Natural killer cell (primary cell): Measurements from ENCODE around the gene ERAP2. TPM values are rescaled to one million over a fixed set of nuclear protein-coding genes. Genes with fewer than 3 reads are reported as not detected.

ENCODE experiments used
- ATAC-seq, 3 donors: fragments of 150-1000 bp in 2 of 3; fragments of 200-7000 bp in 1 of 3; cut with Tn5 transposase; 1 replicate in 1 of 3; 2 replicates in 2 of 3; pipeline ENCODE4 v1.10.0; 2021; ENCODE audit warnings: mild to moderate bottlenecking in 2 of 3, moderate library complexity in 2 of 3
- DNase-seq, 2 donors: peaks; one replicate each; pipeline versions ENCODE4 v3.0.0 to v3.0.0-alpha.2; 2013 to 2021; ENCODE audit warnings: mixed read lengths in 1 of 2
- H3K27ac ChIP-seq: one replicate; pipeline ENCODE4 v1.5.1; 2013; ENCODE audit warnings: mild to moderate bottlenecking, low read length
- H3K27me3 ChIP-seq: one replicate; pipeline ENCODE4 v1.6.1; 2013; ENCODE audit warnings: low read length; ENCODE audit not compliant: control insufficient read depth, insufficient read depth
- H3K36me3 ChIP-seq: one replicate; pipeline ENCODE4 v1.6.1; 2013; ENCODE audit warnings: low read length; ENCODE audit not compliant: control insufficient read depth, insufficient read depth
- H3K4me1 ChIP-seq: one replicate; pipeline ENCODE4 v1.6.1; 2013; ENCODE audit warnings: low read length; ENCODE audit not compliant: control insufficient read depth, insufficient read depth
- H3K4me3 ChIP-seq: one replicate; pipeline ENCODE4 v1.5.1; 2013; ENCODE audit warnings: low read length
- H3K9me3 ChIP-seq: one replicate; pipeline ENCODE4 v1.6.1; 2013; ENCODE audit warnings: low read length; ENCODE audit not compliant: control insufficient read depth, insufficient read depth
- H3K27ac Mint-ChIP-seq, 2 donors: one replicate each; pipeline ENCODE4 v1.8.0; 2022; ENCODE audit warnings: mild to moderate bottlenecking in 2 of 2, mixed read lengths in 2 of 2, moderate library complexity in 1 of 2
- H3K27me3 Mint-ChIP-seq, 2 donors: one replicate each; pipeline ENCODE4 v1.8.0; 2022; ENCODE audit warnings: low read depth in 2 of 2, mixed read lengths in 2 of 2
- H3K36me3 Mint-ChIP-seq: one replicate; pipeline ENCODE4 v1.8.0; 2022; ENCODE audit warnings: mixed read lengths
- H3K4me1 Mint-ChIP-seq, 2 donors: one replicate each; pipeline ENCODE4 v1.8.0; 2022; ENCODE audit warnings: mixed read lengths in 2 of 2
- H3K4me3 Mint-ChIP-seq: one replicate; pipeline ENCODE4 v1.8.0; 2022; ENCODE audit warnings: mild to moderate bottlenecking, moderate library complexity, mixed read lengths
- H3K9me3 Mint-ChIP-seq, 2 donors: one replicate each; pipeline ENCODE4 v1.8.0; 2022; ENCODE audit warnings: mixed read lengths in 2 of 2
- WGBS: methylation state at CpG from one replicate; pipeline ENCODE4 v1.1.7; 2013; ENCODE audit warnings: missing lambda C conversion rate; ENCODE audit not compliant: insufficient coverage; 5-methylcytosine and 5-hydroxymethylcytosine counted together
- intact Hi-C: fragments of 100-400 bp; cut with micrococcal nuclease; formaldehyde crosslinking; loops from one replicate; pipeline ENCODE4 v1.14.2; 2022
- total RNA-seq, 4 donors: library from RNA; stranded (reverse); fragments of 120-200 nt in 1 of 4; gene quantifications; one replicate each; pipeline versions ENCODE4 v1.2.3 to v1.2.4, GENCODE V29; 2013 to 2022
- TF ChIP-seq, protein P1 (sequence below): fragments of 200-600 bp; IDR thresholded peaks from one replicate; pipeline ENCODE4 v1.8.0; 2022; ENCODE audit warnings: antibody characterized with exemption

ERAP2 gene
- total RNA-seq, 3 donors from 2014 or later (not counting 1 experiment from before 2014, with no cell fraction given): 41.5 to 81.8 (median 79.2) TPM

DNA sequence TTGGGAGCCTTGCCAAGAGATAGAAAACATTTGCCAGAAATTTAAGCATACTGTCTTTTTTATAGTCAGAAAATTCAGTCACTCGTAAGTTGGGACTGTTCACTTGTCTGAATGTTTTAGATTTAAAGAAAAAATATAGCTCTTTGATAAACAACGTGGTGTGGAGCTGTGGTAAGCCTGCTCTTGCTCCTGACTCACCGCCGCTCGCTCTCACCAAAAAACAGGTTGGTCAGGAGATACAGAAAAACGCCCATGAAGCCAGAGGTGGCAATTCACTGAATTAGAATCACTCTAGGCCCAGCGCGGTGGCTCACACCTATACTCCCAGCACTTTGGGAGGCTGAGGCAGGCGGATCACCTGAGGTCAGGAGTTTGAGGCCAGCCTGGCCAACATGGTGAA lies 65.8 kb downstream of the ERAP2 start:
- ATAC-seq (peak; percentile 71 to 85 (median 82)), DNase-seq (peak in 1 of 2 donors; percentile 60)
- H3K4me1 ChIP-seq: peaks cover 35% of the 10 kb centered on the region
- Mint-ChIP-seq H3K27me3 (no peaks in the 10 kb centered on the region), H3K4me3 (peak overlapping the region; percentile 76), H3K4me1 (peaks cover 82% of the 10 kb centered on the region in 2 donors), H3K36me3 (no peaks in the 10 kb centered on the region), H3K9me3 (no peaks in the 10 kb centered on the region), H3K27ac (peak overlapping the region; percentile 81 to 92)
- peaks cover 5% of the 10 kb centered on the region for H3K36me3 ChIP-seq
- no peak overlapping the region for H3K4me3 ChIP-seq
- WGBS: 37% methylated on average over 9 of the region's 9 CpGs
- no peaks in the 10 kb centered on the region for H3K27me3 ChIP-seq
- H3K27ac ChIP-seq: peak overlapping the region; percentile 40
- H3K9me3 ChIP-seq: no peaks in the 10 kb centered on the region
- TF ChIP-seq, protein P1, sequence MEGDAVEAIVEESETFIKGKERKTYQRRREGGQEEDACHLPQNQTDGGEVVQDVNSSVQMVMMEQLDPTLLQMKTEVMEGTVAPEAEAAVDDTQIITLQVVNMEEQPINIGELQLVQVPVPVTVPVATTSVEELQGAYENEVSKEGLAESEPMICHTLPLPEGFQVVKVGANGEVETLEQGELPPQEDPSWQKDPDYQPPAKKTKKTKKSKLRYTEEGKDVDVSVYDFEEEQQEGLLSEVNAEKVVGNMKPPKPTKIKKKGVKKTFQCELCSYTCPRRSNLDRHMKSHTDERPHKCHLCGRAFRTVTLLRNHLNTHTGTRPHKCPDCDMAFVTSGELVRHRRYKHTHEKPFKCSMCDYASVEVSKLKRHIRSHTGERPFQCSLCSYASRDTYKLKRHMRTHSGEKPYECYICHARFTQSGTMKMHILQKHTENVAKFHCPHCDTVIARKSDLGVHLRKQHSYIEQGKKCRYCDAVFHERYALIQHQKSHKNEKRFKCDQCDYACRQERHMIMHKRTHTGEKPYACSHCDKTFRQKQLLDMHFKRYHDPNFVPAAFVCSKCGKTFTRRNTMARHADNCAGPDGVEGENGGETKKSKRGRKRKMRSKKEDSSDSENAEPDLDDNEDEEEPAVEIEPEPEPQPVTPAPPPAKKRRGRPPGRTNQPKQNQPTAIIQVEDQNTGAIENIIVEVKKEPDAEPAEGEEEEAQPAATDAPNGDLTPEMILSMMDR: no peak
- intact Hi-C loops: loop anchor here (1.0 to 5.0 kb wide), 2 partner anchors 19 to 970 kb away; no protein-coding TSS in a partner anchor

DNA sequence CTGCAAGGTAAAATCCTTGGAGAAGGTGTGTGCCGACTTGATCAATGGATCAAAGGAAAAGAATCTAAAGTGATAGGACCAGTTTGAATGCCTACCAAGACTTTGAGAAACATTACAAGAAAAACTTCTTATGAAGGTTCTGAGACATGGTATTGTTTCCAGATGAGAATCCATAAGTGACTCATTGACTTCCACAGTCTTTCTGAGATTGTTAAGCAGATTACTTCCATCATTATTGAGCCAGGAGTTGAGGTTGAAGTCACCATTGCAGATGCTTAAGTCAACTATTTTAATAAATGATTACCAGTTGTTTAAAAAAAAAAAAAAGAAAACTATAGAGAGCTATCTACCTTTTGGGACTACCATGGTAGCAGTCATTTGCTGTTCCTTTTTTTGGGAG lies 66.6 kb downstream of the ERAP2 start:
- no peak for ATAC-seq
- no peaks in the 10 kb centered on the region for H3K27me3 Mint-ChIP-seq
- TF ChIP-seq, protein P1: no peak

DNA sequence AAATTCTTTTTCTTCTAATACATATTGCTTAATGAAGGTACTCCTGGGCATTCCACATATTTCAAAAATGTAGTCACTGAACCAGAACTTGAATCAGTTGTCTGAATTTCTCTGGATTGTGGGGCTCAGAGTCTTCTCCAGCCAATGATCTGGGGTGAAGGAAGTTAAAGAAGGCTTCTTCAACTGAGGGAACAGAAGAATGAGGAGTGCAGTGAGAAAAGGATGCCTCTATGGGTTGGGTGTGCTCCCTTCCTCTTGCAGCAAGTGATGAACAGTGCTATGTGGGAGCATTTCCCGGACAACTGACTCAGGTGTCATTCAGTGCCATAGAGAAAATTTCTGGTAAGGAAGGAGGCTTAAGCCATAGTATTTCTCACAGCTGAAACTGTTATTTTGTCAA lies 67.5 kb downstream of the ERAP2 start:
- Mint-ChIP-seq H3K27ac (peak overlapping the region; percentile 81 to 92), H3K4me1 (peaks cover 72 to 81% of the 10 kb centered on the region in 2 donors), H3K4me3 (peak overlapping the region; percentile 52), H3K36me3 (no peaks in the 10 kb centered on the region), H3K27me3 (no peaks in the 10 kb centered on the region), H3K9me3 (no peaks in the 10 kb centered on the region)
- WGBS: 100% methylated on average over 1 of the region's 1 CpG
- Histone ChIP-seq H3K4me1 (peaks cover 35% of the 10 kb centered on the region), H3K27me3 (no peaks in the 10 kb centered on the region), H3K36me3 (peaks cover 5% of the 10 kb centered on the region), H3K9me3 (no peaks in the 10 kb centered on the region), H3K4me3 (no peak overlapping the region), H3K27ac (no peak overlapping the region)
- intact Hi-C loops: loop anchor here (5.0 kb wide), 1 partner anchor 971 kb away; no protein-coding TSS in a partner anchor
- ATAC-seq: no peak
- no peak for DNase-seq
- TF ChIP-seq, protein P1: no peak

More for the DNA sequence above, 66.6 kb downstream of the ERAP2 start:
- Mint-ChIP-seq H3K36me3 (no peaks in the 10 kb centered on the region), H3K27ac (peak overlapping the region; percentile 81 to 92), H3K9me3 (no peaks in the 10 kb centered on the region), H3K4me3 (peak overlapping the region; percentile 38), H3K4me1 (peaks cover 81 to 82% of the 10 kb centered on the region in 2 donors)
- Histone ChIP-seq H3K4me3 (no peak overlapping the region), H3K4me1 (peaks cover 35% of the 10 kb centered on the region), H3K36me3 (peaks cover 5% of the 10 kb centered on the region), H3K27me3 (no peaks in the 10 kb centered on the region), H3K9me3 (no peaks in the 10 kb centered on the region), H3K27ac (no peak overlapping the region)
- intact Hi-C loops: loop anchor here (1.0 to 5.0 kb wide), 2 partner anchors 18 to 971 kb away; no protein-coding TSS in a partner anchor
- WGBS: 100% methylated on average over 1 of the region's 1 CpG
- no peak for DNase-seq
